Globus pallidus (tissue), 1 donor: ENCODE results near the gene PNKD.

Experiments used
- DNase-seq: peaks from one replicate; pipeline ENCODE4 v3.0.0-alpha.2; 2015; ENCODE audit warnings: low spot score

Gene PNKD

DNA sequence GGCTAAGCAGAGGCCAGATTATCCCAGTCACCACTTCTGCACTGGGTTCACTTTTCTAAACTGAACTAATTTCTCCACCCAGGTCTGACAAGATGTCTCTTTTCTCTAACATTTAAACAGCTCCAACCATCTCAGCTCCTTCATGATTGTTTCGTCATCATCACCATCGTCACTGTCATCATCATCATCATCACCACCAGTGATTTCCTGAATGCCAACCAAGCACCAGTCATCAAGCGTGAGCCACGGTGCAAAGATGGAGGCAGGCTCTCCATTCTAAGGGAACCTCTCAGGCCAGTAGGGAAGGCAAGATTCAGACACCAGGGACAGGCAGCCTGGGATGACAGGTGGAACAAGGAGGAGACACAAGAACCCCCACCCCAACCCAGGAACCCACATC is 47.5 kb downstream of the PNKD start:
- no peak for DNase-seq

DNA sequence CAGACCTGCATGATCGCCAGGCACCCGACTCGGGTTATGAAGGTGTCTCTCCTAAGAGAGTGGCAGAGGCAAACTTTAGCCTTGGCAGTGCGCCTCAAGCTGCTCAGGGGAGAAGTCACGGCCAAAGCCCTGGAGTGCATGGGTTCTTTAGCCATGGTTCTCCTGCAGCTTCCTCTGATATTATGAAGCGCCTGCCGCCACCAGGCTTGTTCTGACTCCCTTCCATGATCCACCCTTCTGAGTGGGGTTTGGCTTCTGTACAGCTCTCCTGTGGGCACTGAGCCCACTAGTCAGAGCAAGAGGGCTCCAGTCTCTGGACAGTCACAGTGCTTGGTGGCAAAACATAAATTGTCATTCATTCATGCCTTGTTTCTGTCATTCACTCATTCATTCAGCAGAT is 47.9 kb downstream of the PNKD start:
- no peak for DNase-seq

DNA sequence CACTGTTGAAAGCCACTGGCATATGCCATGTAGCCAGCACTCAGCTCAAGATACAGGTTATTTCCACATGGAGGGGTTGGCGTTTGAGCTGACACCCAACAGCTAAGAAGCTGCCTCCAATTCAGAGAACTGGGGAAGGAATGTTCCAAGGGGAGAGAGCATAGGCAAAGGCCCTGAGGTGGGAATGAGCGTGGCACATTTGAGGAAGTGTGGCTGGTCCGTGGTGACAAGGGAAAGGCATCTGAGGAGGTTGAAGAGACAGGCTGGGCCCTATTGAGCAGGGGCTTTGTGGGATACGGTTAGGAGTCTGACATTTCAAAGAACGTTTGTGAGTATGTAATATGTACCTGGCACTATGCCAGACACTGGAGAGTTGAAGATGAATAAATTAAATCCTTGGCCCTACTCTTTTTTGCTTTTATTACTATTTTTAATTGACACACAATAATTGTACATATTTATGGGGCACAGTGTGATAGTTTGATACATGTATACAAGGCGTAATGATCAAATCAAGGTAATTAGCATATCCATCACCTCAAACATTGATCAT is 49.6 kb downstream of the PNKD start:
- DNase-seq, result no peak

DNA sequence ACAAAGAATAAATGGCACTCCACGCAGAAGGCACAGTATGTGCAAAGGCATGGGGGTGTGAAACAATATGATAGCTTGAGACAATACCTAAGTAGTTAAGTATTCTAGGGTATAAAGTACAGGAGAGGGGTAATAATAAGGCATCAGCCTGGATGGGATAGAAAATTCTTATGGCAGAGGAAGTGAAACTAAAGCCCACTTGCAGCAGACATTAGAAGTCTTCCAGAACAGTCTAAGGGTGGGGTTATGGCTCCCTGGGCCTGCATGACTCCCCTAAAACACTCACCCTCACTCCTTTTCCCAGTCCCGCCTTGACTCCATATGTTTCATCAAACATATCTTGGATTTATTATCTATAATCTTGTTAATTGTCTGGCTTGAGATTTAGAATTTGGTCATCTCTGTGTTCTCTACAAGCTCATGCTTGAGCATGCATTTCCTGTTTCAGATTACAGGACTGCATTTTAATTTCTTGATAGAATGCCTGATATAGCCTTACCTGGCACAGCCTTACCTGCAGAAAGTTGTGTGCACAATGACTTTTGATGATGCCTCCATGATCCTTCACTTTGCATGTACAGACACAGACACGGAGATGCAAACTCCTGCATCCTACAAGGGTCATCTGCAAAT is 50.5 kb downstream of the PNKD start:
- DNase-seq, result no peak

DNA sequence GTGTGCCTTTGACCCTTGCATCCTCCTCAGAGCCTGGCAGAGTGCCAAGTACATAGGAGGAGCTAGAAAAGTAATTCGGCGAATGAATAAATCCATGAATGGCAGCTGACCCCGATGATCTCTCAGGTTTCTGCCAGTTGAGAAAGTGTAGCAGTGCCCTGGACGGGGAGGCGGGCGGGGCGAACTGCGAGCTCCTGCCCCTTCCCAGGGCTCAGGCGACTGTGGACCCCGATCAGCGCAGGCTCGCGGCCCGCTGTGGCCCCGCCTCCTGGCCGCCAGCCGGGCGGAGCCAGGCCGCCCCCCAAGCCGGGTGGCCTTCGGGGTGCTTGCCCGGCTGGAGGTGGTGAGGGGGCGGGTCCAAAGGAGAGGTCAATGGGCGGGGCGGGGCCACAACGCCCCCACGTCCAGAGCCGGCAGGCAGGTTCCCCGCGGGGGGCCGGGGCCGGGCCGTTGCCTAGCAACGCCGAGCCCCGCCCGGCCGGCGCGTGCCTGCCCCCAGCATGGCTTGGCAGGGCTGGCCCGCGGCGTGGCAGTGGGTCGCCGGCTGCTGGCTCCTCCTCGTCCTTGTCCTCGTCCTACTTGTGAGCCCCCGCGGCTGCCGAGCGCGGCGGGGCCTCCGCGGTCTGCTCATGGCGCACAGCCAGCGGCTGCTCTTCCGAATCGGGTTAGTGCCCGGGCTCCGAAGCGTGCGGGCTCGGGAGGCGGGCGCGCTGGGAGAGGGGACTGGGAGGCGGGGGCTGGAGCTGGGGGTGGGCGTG is 52.6 kb downstream of the PNKD start:
- DNase-seq, result peak; percentile 69

DNA sequence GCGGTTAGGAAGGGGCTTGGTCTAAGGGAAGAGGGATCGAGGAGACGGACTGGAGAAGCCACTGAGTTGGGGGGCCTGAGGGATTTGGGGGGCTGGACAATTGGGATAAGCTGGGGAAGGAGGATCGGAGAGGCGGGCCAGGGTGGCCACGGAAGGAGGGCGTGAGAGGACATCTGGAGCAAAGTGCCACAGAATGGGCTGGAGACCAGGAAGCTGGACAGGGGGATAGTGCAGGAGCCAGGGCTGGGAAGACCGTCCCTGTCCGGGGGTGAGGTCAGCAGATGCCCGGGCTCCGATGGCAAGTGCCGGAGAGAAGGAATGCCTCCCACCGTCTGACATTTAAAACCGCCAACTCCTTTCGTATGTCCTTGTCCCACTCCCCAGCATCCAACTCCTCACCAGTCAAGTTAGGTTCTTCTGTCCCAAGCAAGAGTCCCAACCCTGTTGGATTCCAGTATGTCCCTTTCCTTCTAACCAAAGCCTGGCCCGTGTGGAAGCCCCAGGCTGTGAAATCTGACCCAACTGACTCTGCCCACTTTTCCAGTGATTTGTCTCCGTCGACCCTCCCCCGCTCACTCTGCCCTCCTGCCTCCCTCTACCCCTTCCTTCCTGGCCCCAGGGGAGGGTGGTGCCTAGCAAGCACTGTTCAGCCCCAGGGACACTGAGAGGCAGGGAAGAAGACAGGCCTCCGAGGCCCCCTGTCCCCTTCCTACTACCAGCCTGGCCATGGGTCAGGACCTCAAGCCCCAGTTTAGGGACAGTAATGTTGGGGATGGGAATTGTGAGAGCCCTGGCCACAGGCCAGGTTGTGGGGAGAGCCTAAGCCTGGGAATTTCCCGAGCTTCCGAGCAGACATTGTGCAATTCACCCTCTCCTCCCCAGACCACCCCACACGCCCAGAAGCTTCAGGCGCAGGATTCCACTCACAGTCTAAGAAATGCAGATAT is 53.5 kb downstream of the PNKD start:
- no peak for DNase-seq

DNA sequence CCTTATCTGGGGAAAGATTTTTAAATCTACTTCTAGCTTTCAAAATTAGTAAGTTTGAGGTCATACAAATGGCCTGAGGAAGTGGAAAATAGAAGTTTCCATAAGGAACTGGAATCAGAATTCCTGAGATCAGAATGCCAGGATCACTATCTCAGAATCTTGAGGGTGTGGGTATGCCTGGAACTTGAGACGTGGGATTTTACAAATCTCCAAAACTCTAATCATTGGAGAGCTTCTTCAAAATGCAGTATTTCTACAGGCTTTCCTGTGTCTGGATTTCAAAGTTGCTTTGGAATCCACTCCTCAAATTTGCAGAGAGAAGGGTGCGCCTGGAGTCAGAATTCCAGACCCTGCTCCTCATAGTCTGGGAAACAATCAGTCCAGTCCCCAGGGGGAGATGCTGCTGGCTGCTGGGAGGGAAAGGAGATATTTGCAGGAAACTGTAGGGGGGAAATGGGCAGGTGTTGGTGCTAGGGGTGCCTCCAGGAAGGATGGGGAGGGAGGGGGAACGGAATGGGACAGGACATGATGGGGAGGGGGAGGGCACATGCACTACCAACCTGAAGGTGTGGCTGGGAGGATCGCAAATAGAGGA is 55.3 kb downstream of the PNKD start:
- no peak for DNase-seq

DNA sequence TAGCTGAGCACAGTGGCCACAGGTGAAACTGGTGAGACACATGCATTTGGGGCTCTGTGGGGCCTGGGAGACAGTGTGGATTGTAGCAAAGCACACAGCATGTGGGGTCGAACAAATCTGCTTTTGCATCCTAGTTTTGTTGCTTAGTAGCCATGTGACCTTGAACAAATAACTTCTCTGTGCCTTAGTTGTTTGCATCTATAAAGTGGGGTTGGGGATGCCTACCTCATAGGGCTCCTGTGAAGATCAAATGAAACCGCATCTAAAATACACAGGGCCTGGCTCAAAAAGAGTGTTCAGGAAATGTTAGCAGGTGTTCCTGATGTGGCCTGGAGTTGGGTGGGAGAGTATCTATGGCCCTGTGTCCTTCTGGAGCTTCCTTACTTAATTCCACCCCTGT is 56.0 kb downstream of the PNKD start:
- DNase-seq, result no peak

DNA sequence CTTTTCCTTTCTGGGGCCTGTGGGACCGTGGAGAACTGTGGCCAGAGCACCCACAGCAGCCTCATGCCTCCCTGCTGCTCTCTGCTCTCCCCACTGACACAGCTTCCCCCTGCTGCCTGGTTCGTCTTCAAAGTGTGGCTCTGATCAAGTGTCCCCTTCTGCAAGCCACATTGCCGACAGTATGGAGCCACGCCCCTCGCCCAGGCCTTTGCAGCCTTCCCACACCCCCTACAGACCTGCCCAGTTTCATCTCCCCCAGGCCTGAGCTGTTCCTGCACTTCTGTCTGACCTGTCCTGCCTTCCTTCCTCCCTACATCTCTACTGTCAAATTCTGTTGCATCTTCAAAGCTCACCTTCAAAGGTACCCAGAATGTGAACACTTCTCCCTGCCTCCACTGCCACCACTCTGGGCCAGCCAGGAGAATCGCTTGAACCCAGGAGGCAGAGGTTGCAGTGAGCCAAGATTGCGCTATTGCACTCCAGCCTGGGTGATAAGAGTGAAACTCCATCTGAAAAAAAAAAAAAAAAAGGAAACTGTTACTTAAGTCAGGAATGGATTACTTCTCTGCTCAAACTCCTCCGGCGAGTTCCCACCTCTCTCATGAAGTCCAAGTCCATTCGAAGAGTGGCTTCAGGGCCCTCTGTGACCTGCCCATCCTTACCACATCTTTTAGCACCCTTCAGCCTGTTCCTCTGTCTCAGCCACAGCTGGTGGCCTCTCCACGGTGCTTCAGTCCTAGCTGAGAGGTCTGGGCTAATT is 57.3 kb downstream of the PNKD start:
- no peak for DNase-seq

DNA sequence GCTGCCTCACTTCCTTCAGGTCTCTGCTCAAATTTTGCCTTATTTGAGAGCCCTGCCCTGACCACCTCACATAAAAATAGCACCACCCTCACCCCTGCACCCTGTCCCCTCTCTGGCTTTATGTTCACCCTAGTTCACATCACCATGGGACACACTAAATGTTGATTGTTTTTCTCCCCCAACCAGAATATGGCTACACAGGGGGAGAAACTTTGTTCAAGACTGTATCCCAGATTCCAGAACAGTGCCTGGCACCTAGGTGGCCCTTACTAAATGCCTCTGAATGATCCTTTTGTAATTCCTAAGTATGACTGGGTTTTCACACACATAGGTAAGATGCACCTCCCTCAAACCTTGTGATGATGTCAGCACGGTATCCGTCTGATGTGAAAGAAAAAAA is 58.0 kb downstream of the PNKD start:
- no peak for DNase-seq

DNA sequence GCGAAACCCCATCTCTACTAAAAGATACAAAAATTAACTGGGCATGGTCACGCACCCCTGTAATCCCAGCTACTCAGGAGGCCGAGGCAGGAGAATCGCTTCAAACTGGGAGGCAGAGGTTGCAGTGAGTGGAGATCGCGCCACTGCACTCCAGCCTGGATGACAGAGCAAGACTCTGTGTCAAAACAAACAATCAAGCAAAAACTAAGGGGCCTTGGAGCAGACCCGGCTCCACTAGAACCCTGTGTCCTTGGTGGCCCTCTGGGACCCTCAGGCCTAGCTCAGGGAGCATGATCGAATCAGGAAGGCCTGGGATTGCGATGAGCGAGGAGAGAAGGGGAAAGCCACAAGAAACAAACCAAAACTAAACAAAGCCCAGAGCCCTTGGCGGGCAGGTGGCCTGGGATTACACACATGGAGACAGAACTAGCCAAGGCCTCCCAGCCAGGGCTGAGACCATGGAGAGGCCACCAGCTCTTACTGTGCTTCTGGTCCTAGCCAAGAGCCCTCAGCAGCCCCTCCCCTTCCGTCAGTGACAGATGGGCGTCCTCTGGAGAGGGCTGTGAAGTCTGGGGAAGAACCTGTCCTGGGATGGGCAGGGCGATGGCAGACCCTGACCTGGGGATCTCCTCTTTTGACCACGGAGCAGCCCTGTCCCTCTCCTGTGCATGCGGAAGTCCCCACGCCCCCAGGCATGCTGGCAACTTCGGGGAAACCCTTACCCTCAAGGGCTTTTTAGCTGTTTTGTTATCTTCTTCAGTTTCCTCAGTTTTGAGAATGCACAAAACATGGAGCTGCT is 58.9 kb downstream of the PNKD start:
- no peak for DNase-seq

DNA sequence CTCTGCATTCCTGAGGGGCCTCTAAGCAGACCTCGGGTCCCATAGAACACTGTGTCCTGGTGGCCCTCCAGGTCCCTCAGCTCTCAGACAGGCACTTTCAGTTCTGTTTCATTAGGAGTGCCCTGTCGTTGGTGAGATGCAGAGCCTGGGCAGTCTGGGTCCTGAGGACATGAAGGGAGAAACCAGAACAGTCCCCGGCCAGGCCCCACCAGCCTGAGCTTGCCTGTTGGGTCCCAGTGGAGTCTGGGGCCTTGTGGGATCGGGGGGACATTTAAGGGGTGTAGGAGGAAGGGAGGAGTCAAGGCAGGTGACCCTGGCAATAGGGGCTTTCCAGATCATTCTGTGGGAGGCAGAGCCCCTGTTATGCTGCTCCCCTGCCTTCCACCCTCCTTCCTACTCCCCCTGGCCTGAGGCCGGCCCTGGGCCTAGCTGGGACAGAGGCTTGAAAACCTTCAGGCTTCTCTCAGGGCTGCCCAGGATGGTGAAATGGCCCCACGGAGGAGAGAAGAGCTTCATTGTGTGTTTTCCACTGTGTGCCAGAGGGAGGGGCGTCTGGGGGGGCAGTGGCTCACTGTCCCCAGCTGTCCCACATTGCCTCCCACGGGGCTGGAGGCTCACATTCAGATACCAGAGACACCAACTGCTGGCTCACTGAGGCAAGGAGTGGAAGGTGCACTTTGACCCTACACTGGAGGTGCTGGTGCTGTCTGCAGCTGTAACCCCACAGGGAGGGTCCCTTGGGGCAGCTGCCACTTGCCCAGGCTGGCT is 59.7 kb downstream of the PNKD start:
- peak; percentile 55 for DNase-seq

DNA sequence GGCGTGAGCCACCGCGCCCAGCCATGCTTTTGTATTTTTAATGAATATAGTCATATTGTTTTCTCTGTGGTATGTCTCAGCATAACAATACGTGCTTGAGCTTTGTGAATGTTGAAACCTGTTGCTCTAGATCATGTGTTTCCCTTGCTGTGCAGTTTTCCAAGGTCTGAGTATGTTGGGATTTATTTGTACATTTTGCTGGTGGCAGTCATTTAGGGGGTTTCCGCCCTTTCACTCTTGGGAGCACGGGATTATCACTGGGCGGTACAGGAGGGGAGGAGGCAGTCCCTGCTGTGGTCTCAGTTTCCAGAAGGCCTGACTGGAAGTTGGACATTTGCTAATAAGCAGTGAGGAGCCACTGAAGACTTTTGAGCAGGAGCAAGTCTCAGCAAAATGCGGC is 61.4 kb downstream of the PNKD start:
- no peak for DNase-seq

DNA sequence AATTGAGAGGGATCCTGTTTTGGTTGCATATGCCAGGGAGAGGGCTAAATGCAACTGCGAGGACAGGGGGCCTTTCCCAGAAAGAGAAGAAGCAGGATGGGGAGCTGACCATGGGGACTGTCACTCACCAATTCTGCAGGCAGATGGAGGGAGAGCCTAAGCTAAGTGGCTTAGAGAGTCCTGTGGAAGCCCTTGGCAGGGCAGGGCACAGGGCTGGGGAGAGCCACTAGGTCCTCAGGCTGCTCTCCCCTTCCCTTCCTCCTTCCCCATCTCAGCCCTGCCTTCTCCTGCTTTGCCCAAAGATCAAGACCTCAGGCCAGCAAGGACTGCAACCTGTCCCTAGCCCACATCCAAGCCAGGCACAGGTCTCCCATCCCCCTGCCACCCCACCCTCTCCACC is 62.0 kb downstream of the PNKD start:
- DNase-seq, result no peak

DNA sequence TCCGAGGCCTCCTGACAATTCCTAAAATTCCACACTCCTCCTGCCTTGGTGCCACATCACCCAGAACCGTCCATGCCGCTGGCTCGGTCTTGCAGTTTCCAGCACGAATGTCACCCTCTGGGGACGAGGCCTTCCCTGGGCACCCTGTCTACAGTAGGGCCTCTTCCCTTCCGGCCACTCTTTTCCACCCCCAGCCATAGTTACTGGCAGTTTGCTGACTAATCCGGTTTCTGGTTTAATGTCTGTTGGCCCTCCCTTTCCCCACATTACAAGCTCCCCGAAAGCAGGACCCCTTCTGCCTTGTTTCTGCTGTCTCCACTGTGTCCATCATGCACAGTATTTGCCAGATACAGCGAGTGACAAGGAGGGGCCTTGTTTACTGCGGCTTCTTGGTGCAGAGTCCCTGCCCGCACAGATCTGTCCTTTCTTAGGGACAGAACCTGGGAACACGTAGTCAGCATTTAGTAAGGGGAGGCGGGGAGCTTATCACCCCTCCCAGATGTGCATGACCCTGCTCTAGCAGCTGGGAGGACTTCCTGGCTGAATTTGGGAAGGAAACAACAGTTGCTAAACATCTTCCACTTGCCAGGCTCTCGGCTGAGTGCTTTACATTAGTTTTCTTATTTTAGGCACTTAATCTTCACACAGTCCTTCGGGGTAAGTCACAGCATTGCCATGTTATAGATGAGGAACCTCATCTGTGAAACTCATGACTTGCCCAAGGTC is 62.8 kb downstream of the PNKD start:
- no peak for DNase-seq

DNA sequence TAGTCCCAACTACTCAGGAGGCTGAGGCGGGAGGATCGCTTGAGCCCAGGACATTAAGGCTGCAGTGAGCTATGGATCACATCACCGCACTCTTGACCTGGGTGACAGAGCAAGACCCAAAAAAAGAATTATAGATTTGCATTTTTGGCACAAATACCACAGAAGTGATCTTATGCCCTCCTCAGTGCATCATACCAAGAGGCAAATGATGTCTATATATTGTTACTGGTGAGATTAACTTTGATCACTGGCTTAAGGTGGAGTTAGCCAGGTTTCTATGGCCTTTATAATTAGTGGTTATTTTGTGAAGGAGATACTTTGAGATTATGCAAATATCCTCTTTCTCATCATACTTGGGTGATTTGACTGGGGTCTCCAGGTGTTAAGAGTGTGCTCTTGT is 64.2 kb downstream of the PNKD start:
- DNase-seq, result no peak

DNA sequence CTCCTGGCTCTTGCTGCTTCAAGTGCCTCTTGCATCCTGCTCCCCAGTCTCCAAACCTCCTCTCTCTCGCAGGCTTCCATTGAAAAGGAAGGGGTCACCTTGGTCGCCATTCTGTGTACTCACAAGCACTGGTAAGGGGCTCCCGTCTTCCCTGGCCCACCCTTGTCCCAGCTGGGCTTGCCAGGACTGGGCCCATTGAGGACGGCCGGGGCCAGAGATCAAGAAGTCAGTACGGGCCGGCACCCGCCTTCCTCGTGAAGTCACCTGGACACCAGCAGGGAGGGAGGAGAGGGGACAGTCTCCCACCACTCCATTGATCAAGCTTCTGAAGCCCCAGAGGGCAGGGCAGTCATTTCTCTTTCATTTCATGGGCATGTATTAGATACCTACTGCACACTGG is 70.3 kb downstream of the PNKD start:
- DNase-seq, result no peak

DNA sequence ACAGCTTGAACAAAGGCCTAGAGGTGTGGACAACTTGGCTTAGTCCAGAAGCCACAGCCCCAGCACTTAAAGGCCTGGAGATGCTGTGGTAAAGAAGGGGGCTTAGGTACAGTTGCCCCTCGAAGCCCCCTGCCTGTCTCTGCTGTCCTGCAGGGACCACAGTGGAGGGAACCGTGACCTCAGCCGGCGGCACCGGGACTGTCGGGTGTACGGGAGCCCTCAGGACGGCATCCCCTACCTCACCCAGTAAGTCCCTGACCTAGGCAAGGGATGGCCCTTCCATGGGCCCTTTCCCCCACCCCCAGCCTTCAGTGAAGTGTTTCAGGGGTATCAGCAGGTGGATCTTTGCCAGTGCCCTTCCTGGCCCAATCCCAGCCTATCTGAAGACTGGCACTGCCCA is 71.1 kb downstream of the PNKD start:
- DNase-seq, result no peak

DNA sequence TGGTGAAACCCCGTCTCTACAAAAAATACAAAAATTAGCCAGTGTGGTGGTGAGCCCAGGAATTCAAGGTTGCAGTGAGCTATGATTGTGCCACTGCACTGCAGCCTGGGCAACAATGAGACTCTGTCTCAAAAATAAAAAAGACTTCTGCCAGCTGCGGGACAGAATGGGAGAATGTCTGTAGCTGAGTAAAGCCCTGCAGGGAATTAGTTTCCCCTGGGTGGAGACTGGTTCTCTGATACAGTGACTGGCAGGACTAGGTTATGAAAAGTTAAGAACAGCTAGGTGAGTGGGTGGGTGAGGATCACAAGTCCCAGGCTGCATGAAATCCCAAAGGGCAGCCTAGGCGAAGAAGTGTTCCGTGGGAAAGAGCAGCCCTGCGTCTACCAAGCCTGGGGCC is 72.5 kb downstream of the PNKD start:
- DNase-seq, result no peak
